Lung (tissue), 12 donors: Measurements from ENCODE around the gene SAT2. TPM values are rescaled to one million over a fixed set of nuclear protein-coding genes. Genes with fewer than 3 reads are reported as not detected.

Experiments
- ATAC-seq: fragments of 200-7000 bp; cut with Tn5 transposase; one replicate; pipeline ENCODE4 v1.9.1; 2020; ENCODE audit warnings: moderate number of reproducible peaks; ENCODE audit not compliant: insufficient read depth, low FRiP score
- DNase-seq, 3 donors: peaks; one replicate each; pipeline ENCODE4 v3.0.0-alpha.2; 2013 to 2017
- H3K27ac ChIP-seq, 2 donors: one replicate each; pipeline ENCODE4 v1.5.1; 2013; ENCODE audit warnings: mild to moderate bottlenecking in 2 of 2, moderate library complexity in 2 of 2, control low read depth in 1 of 2, inconsistent platforms in 1 of 2, low read depth in 1 of 2, low read length in 1 of 2
- H3K27me3 ChIP-seq, 3 donors: one replicate each; pipeline ENCODE4 v1.5.1; 2013; ENCODE audit warnings: low read length in 2 of 3; ENCODE audit not compliant: control insufficient read depth in 3 of 3, insufficient read depth in 3 of 3
- H3K36me3 ChIP-seq, 4 donors: one replicate each; pipeline ENCODE4 v1.5.1; 2013; ENCODE audit warnings: low read length in 4 of 4, mild to moderate bottlenecking in 1 of 4, moderate library complexity in 1 of 4; ENCODE audit not compliant: control insufficient read depth in 4 of 4, insufficient read depth in 4 of 4
- H3K4me1 ChIP-seq, 5 donors: one replicate each; pipeline ENCODE4 v1.5.1; 2013; ENCODE audit warnings: low read length in 5 of 5, mild to moderate bottlenecking in 2 of 5, moderate library complexity in 1 of 5; ENCODE audit not compliant: control insufficient read depth in 5 of 5, insufficient read depth in 5 of 5
- H3K4me3 ChIP-seq: one replicate; pipeline ENCODE4 v1.5.1; 2013; ENCODE audit warnings: mild to moderate bottlenecking, control low read depth, moderate library complexity
- H3K9ac ChIP-seq, 2 donors: one replicate each; pipeline ENCODE4 v1.5.1; 2013; ENCODE audit warnings: low read length in 2 of 2, control low read depth in 1 of 2; ENCODE audit not compliant: insufficient read depth in 1 of 2
- H3K9me3 ChIP-seq, 4 donors: one replicate each; pipeline ENCODE4 v1.5.1; 2013; ENCODE audit warnings: low read length in 3 of 4, mild to moderate bottlenecking in 1 of 4, moderate library complexity in 1 of 4; ENCODE audit not compliant: control insufficient read depth in 4 of 4, insufficient read depth in 3 of 4
- CTCF ChIP-seq: IDR thresholded peaks from 2 replicates; pipeline ENCODE4 v1.5.1; 2012; ENCODE audit warnings: mild to moderate bottlenecking; ENCODE audit errors: control extremely low read depth, extremely low read depth
- WGBS, 2 donors: extraction: QIAGEN DNeasy Blood & Tissue Kit; methylation state at CpG; one replicate each; pipeline ENCODE4 v1.1.7; 2013; 5-methylcytosine and 5-hydroxymethylcytosine counted together
- polyA plus RNA-seq, 2 donors: library from polyadenylated mRNA; stranded (reverse); fragments of 200-250 nt; gene quantifications; one replicate each; pipeline ENCODE4 v1.2.1, GENCODE V29; 2013
- total RNA-seq, 2 donors: library from RNA; depleted of rRNA in 1 of 2; stranded (reverse); fragments of >200 nt in 1 of 2; gene quantifications; one replicate each; pipeline ENCODE4 v1.2.1, GENCODE V29; 2014 to 2021
- donor health status: control.
- donor health status: control.
- donor health status: Bipolar disorder and iron deficiency.
- donor health status: healthy.
- donor health status: DM: yes; HTN: yes; CAD: no.

SAT2 gene
- total and polyA plus RNA-seq, 4 donors: 50.7 to 168 (median 89.5) TPM

GRCh38 chr17:7592422-7593021 lies 35.1 kb downstream of the SAT2 start:
- 93 to 94% methylated on average over 23 of the region's 23 CpGs for WGBS, 2 donors
- no peak overlapping the region for H3K9ac ChIP-seq

GRCh38 chr17:7591596-7591995 lies 36.0 kb downstream of the SAT2 start:
- WGBS, 2 donors: 95% methylated on average over 5 of the region's 5 CpGs
- ATAC-seq (no peak), DNase-seq (no peak)
- no peak for TF ChIP-seq CTCF
- Histone ChIP-seq H3K27me3 (no peaks in the 10 kb centered on the region), H3K4me1 (peaks cover 0 to 7% (median 6%) of the 10 kb centered on the region in 5 donors), H3K9ac (no peak overlapping the region), H3K4me3 (no peak overlapping the region), H3K36me3 (peaks cover 37 to 55% (median 50%) of the 10 kb centered on the region in 4 donors), H3K27ac (no peak overlapping the region), H3K9me3 (no peaks in the 10 kb centered on the region)

More at GRCh38 chr17:7592422-7593021, 35.1 kb downstream of the SAT2 start:
- ATAC-seq: no peak
- peaks cover 0 to 7% (median 6%) of the 10 kb centered on the region in 5 donors for H3K4me1 ChIP-seq
- DNase-seq: no peak
- TF ChIP-seq CTCF: no peak
- H3K27ac ChIP-seq: no peak overlapping the region
- H3K27me3 ChIP-seq: no peaks in the 10 kb centered on the region
- H3K36me3 ChIP-seq: peaks cover 37 to 55% (median 48%) of the 10 kb centered on the region in 4 donors
- H3K4me3 ChIP-seq: no peak overlapping the region
- no peaks in the 10 kb centered on the region for H3K9me3 ChIP-seq

- TF ChIP-seq CTCF: no peak
- Histone ChIP-seq H3K9me3 (no peaks in the 10 kb centered on the region), H3K9ac (no peak overlapping the region), H3K27me3 (no peaks in the 10 kb centered on the region), H3K27ac (no peak overlapping the region), H3K36me3 (peaks cover 37 to 53% (median 46%) of the 10 kb centered on the region in 4 donors), H3K4me1 (peaks cover 0 to 7% (median 6%) of the 10 kb centered on the region in 5 donors), H3K4me3 (no peak overlapping the region)
- ATAC-seq (no peak), DNase-seq (no peak)
- WGBS, 2 donors: 78 to 82% methylated on average over 4 of the region's 4 CpGs
Measured at GRCh38 chr17:7590743-7591142, 36.9 kb downstream of the SAT2 start.
